OCI-LY3 (cell line): ENCODE data around the gene FAM83E.

Experiments
- H2AFZ ChIP-seq: fragments of 200-600, 300-600 bp; shearing (Covaris generic); 2 replicates; pipeline ENCODE4 v1.6.0; 2014; ENCODE audit warnings: antibody characterized with exemption, low read depth, low read length
- H3K27ac ChIP-seq: fragments of 200-600, 300-600 bp; sonication (generic); 2 replicates; pipeline ENCODE4 v1.5.1; 2014; ENCODE audit warnings: mild to moderate bottlenecking, low read length, moderate library complexity, mixed read lengths
- H3K27me3 ChIP-seq: fragments of 200-600, 300-600 bp; sonication (generic); 2 replicates; pipeline ENCODE4 v1.6.1; 2014; ENCODE audit warnings: low read depth, low read length, mixed read lengths
- H3K36me3 ChIP-seq: fragments of 200-600, 300-600 bp; sonication (generic); replicated peaks from 2 replicates; pipeline ENCODE3; 2014; ENCODE audit warnings: low read depth, low read length, mixed read lengths
- H3K4me1 ChIP-seq: fragments of 300-600, 200-600 bp; sonication (generic); 2 replicates; pipeline ENCODE4 v1.6.1; 2014; ENCODE audit warnings: low read length, mixed read lengths
- H3K4me2 ChIP-seq: fragments of 200-600, 300-600 bp; sonication (generic); 2 replicates; pipeline ENCODE4 v1.6.1; 2014; ENCODE audit warnings: low read length, mixed read lengths
- H3K4me3 ChIP-seq: fragments of 300-600, 200-600 bp; sonication (generic); 2 replicates; pipeline ENCODE4 v1.5.1; 2014; ENCODE audit warnings: antibody characterized with exemption, mild to moderate bottlenecking, low read length, moderate library complexity
- H3K79me2 ChIP-seq: fragments of 300-600, 200-600 bp; shearing (Covaris generic); 2 replicates; pipeline ENCODE4 v1.6.1; 2014; ENCODE audit warnings: mild to moderate bottlenecking, low read length, mixed read lengths
- H3K9ac ChIP-seq: fragments of 300-600, 200-600 bp; shearing (Covaris generic); 2 replicates; pipeline ENCODE4 v1.6.0; 2014; ENCODE audit warnings: mild to moderate bottlenecking, low read length, moderate library complexity
- H3K9me3 ChIP-seq: fragments of 200-600, 300-600 bp; shearing (Covaris generic); 2 replicates; pipeline ENCODE4 v1.6.1; 2014; ENCODE audit warnings: low read length, mixed read lengths; ENCODE audit not compliant: insufficient read depth
- H4K20me1 ChIP-seq: fragments of 200-600, 300-600 bp; sonication (generic); 2 replicates; pipeline ENCODE4 v1.6.1; 2016; ENCODE audit warnings: low read length, mixed read lengths; ENCODE audit not compliant: insufficient read depth
- EZH2phosphoT487 ChIP-seq: fragments of 200-600 bp; shearing (Covaris generic); IDR thresholded peaks from 2 replicates; pipeline ENCODE4 v1.6.1; 2018; ENCODE audit warnings: antibody characterized with exemption, mixed run types, low read depth
- TF ChIP-seq, protein P1 (sequence below): fragments of 200-600, 300-600 bp; sonication (generic); IDR thresholded peaks from 2 replicates; pipeline ENCODE4 v1.5.1; 2014; ENCODE audit warnings: antibody characterized with exemption, low read length, low read depth

The FAM83E gene

DNA sequence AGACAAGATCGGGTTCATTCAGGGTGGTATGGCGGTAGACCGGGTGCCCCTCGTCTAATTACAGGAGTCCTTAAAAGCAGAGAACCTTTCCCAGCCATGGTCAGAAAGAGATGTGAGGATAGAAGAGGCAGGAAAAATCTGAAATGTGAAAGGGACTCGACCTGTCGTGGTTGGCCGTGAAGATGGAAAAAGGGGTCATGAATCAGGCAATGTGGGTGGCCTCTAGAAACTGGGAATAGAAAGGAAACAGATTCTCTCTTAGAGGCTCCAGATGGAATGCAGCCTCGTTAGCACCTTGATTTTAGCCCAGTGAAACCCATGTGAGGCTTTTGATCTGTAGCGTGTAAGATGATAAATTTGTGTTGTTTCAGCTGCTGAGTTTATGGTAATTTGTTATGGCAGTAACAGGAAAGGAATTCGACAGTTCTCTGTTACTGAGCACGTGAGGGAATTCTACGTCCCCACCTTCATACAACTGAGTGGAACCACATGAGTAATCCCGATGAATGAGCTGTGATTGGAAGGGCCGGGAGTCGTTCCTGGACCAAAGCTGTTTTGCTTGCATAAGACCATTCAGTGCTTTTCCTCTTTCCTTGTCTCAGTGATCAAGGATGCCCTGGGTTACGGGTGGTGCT lies 42.1 kb upstream of the FAM83E start:
- H3K36me3 ChIP-seq, result no peaks in the 10 kb centered on the region

DNA sequence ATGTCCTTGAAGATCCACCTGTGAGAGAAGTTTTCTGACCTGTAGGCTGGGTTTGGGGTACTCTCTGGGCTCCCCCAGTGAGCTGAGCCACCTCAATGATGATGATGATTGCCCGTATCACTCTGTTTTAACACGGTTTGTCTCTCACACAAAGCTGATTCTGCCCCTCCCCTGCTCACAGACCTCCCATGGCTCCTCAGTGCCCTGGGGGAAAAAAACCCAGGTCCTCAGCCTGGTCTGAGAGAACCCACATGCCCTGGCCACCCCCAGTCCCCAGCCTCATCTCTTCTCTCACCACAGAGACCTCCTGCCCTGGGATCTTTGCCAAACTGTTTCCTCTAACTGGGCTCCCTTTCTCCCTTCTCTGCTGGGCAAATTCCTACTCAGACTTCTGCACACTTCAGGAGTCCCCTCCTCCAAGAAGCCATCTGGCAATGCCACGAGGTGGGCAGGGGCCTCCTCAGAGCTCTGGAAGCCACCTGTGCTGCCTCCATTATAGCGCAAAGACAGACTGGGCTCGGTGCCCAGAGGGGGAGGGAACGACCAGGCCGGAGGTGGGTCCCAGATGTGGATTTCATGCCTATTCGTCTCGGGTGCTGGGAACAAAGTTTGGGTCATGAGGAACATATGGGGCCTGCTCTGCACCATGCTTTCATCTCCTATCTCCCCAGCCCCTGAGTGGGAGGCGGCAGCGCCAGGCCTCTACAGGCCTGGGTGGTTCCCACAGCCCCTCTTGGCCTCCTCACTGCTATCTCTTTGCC lies 39.6 kb upstream of the FAM83E start:
- TF ChIP-seq, protein P1, sequence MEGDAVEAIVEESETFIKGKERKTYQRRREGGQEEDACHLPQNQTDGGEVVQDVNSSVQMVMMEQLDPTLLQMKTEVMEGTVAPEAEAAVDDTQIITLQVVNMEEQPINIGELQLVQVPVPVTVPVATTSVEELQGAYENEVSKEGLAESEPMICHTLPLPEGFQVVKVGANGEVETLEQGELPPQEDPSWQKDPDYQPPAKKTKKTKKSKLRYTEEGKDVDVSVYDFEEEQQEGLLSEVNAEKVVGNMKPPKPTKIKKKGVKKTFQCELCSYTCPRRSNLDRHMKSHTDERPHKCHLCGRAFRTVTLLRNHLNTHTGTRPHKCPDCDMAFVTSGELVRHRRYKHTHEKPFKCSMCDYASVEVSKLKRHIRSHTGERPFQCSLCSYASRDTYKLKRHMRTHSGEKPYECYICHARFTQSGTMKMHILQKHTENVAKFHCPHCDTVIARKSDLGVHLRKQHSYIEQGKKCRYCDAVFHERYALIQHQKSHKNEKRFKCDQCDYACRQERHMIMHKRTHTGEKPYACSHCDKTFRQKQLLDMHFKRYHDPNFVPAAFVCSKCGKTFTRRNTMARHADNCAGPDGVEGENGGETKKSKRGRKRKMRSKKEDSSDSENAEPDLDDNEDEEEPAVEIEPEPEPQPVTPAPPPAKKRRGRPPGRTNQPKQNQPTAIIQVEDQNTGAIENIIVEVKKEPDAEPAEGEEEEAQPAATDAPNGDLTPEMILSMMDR, result no peak
- TF ChIP-seq EZH2phosphoT487, result no peak
- no peaks in the 10 kb centered on the region for H3K4me1 ChIP-seq
- 0 out of 2 replicates have a peak, but pooled peaks cover 3% of the 10 kb centered on the region for H3K27me3 ChIP-seq
- H3K9me3 ChIP-seq, result no peaks in the 10 kb centered on the region
- no peaks in the 10 kb centered on the region for H4K20me1 ChIP-seq
- H3K27ac ChIP-seq, result no peak overlapping the region
- H3K79me2 ChIP-seq, result no peaks in the 10 kb centered on the region
- H2AFZ ChIP-seq, result no peak overlapping the region
- no peak overlapping the region for H3K9ac ChIP-seq
- no peak overlapping the region for H3K4me2 ChIP-seq
- no peaks in the 10 kb centered on the region for H3K36me3 ChIP-seq
- H3K4me3 ChIP-seq, result no peak overlapping the region

More for the DNA sequence above, 42.1 kb upstream of the FAM83E start:
- no peaks in the 10 kb centered on the region for H3K9me3 ChIP-seq
- H3K79me2 ChIP-seq, result no peaks in the 10 kb centered on the region
- TF ChIP-seq, protein P1, result no peak
- no peak for TF ChIP-seq EZH2phosphoT487
- H3K27ac ChIP-seq, result no peak overlapping the region
- H4K20me1 ChIP-seq, result no peaks in the 10 kb centered on the region
- no peak overlapping the region for H3K4me2 ChIP-seq
- H3K27me3 ChIP-seq, result no peaks in the 10 kb centered on the region
- H3K4me3 ChIP-seq, result no peak overlapping the region
- H3K4me1 ChIP-seq, result peaks cover 9% of the 10 kb centered on the region
- H3K9ac ChIP-seq, result no peak overlapping the region
- no peak overlapping the region for H2AFZ ChIP-seq

DNA sequence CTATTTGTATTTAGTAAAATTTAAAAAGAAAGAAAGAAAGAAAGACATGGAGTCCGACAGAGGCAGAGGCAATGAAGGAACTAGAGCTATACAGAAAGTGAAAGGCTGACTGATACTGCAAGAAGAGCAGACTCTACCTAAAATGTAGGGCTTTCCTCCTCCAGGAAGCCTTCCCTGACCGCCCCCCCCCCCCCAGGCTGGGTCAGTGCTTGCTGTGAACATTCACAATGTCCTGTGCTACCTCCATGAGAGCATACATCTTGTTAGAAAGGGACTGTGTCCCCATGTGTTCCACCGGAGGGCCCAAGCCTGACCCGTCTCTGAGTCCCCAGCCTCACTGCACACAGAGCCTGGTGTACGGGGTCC lies 36.8 kb upstream of the FAM83E start:
- Histone ChIP-seq H3K4me3 (no peak overlapping the region), H2AFZ (no peak overlapping the region), H3K27me3 (0 out of 2 replicates have a peak, but pooled peaks cover 4% of the 10 kb centered on the region), H3K9ac (no peak overlapping the region), H3K27ac (no peak overlapping the region), H3K4me1 (peaks cover 5% of the 10 kb centered on the region; the same call in 1 of the 2 replicates), H4K20me1 (no peaks in the 10 kb centered on the region), H3K4me2 (no peak overlapping the region), H3K79me2 (no peaks in the 10 kb centered on the region), H3K36me3 (no peaks in the 10 kb centered on the region), H3K9me3 (no peaks in the 10 kb centered on the region)
- TF ChIP-seq, protein P1, result no peak
- TF ChIP-seq EZH2phosphoT487, result no peak

DNA sequence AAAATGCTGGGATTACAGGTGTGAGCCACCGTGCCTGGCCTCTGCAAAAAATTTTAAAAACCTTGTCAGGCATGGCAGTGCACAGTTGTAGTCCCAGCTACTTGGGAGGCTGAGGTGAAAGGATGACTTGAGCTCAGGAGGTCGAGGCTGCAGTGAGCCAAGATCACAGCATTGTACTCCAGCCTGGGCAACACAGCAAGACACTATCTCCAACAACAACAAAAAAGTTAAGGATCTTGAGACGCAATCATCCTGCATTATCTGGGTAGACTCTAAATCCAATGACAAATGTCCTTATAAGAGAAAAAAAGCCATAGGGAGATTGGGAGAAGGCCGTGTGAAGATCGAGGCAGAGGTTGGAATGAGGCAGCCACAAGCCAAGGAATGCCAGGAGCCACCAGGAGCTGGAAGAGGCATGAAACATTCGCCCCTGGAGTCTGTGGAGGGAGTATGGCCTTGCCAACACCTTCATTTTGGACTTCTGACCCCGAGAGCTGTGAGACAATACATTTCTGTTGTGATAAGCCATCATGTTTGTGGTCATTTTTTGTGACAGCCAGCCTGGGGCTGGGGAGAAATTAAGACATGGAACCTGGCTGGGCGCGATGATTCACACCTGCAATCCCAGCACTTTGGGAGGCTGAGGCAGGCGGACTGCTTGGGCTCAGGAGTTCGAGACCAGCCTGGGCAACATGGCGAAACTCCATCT lies 36.3 kb upstream of the FAM83E start:
- no peaks in the 10 kb centered on the region for H3K9me3 ChIP-seq
- no peak overlapping the region for H3K9ac ChIP-seq
- H4K20me1 ChIP-seq, result no peaks in the 10 kb centered on the region
- H3K4me1 ChIP-seq, result peaks cover 5% of the 10 kb centered on the region; the same call in 1 of the 2 replicates
- no peak overlapping the region for H3K27ac ChIP-seq
- no peaks in the 10 kb centered on the region for H3K79me2 ChIP-seq
- H3K27me3 ChIP-seq, result 0 out of 2 replicates have a peak, but pooled peaks cover 4% of the 10 kb centered on the region
- TF ChIP-seq, protein P1, result no peak
- no peak for TF ChIP-seq EZH2phosphoT487
- no peak overlapping the region for H3K4me3 ChIP-seq
- no peak overlapping the region for H3K4me2 ChIP-seq
- no peaks in the 10 kb centered on the region for H3K36me3 ChIP-seq
- no peak overlapping the region for H2AFZ ChIP-seq
